HL-60 (cell line): ENCODE results near the gene YJEFN3.

Source experiments
- CTCF ChIP-seq: IDR thresholded peaks from one replicate; pipeline ENCODE4 v1.5.1; 2011; ENCODE audit warnings: low read length, control low read depth, inconsistent platforms; ENCODE audit not compliant: insufficient read depth
- POLR2AphosphoS5 ChIP-seq: IDR thresholded peaks from 2 replicates; pipeline ENCODE4 v1.6.1; 2012; ENCODE audit warnings: low read depth
- REST ChIP-seq: IDR thresholded peaks from 2 replicates; pipeline ENCODE4 v1.6.1; 2012; ENCODE audit warnings: low read depth; ENCODE audit not compliant: insufficient replicate concordance
- SPI1 ChIP-seq: IDR thresholded peaks from 2 replicates; pipeline ENCODE4 v1.6.1; 2012; ENCODE audit warnings: low read depth, mild to moderate bottlenecking, borderline replicate concordance

- TF ChIP-seq CTCF (no peak), SPI1 (no peak), POLR2AphosphoS5 (no peak), REST (no peak)
Measured at GRCh38 chr19:19539698-19540063, 11.0 kb downstream of the YJEFN3 start.
